ENCODE measurements around the gene RPTOR. TPM values are rescaled to one million over a fixed set of nuclear protein-coding genes. Genes with fewer than 3 reads are reported as not detected.

RPTOR gene
- total RNA-seq, 2 experiments from 2014 or later: 48.1 to 87.8 TPM

- ChIA-PET CTCF (ENCODE audit: unreplicated experiment) (no interaction called here), POLR2A (no interaction called here)
- no peak overlapping the region for H3K4me3 ChIP-seq (ENCODE audit: low read depth, low read length, poor library complexity, severe bottlenecking)
- no peak overlapping the region for H2AFZ ChIP-seq (ENCODE audit: low read length)
- intact Hi-C loops (cut with micrococcal nuclease; ENCODE audit: unreplicated experiment): no loop called here
- no peak for DNase-seq (ENCODE audit: low spot score)
- H3K4me1 ChIP-seq (ENCODE audit: insufficient read depth, low read length, poor library complexity, severe bottlenecking): no peaks in the 10 kb centered on the region
- no peaks in the 10 kb centered on the region for H4K20me1 ChIP-seq (ENCODE audit: insufficient read depth, low read length)
- H3K9me3 ChIP-seq (ENCODE audit: low read length): peaks cover 28% of the 10 kb centered on the region
- TF ChIP-seq EZH2phosphoT487 (IDR thresholded peaks at IDR 0.05; ENCODE audit: borderline replicate concordance, low read depth, low read length): no peak
- no peak for TF ChIP-seq CTCF (conservative IDR thresholded peaks at IDR 0.05; ENCODE audit: low read length)
- no TSS peak for BruUV-seq (replicated peaks)
- no peak overlapping the region for H3K27ac ChIP-seq (ENCODE audit: low read depth, low read length, poor library complexity, severe bottlenecking)
- no peak overlapping the region for H3K4me2 ChIP-seq (ENCODE audit: low read length)
- no peaks in the 10 kb centered on the region for H3K79me2 ChIP-seq (ENCODE audit: insufficient read depth, low read depth, low read length)
- H3K9me2 ChIP-seq (ENCODE audit: insufficient read depth, low read length): no peaks in the 10 kb centered on the region
- peaks cover 81% of the 10 kb centered on the region for H3K36me3 ChIP-seq (ENCODE audit: insufficient read depth, low read length)
These were observed 367.8 kb downstream of the RPTOR start for GRCh38 chr17:80912476-80912875.

- intact Hi-C loops (cut with micrococcal nuclease; ENCODE audit: unreplicated experiment): no loop called here
- Histone ChIP-seq H3K4me1 (ENCODE audit: insufficient read depth, low read length, poor library complexity, severe bottlenecking) (no peaks in the 10 kb centered on the region), H3K4me2 (ENCODE audit: low read length) (no peak overlapping the region), H2AFZ (ENCODE audit: low read length) (no peak overlapping the region), H3K27ac (ENCODE audit: low read depth, low read length, poor library complexity, severe bottlenecking) (no peak overlapping the region), H3K36me3 (ENCODE audit: insufficient read depth, low read length) (peaks cover 84% of the 10 kb centered on the region), H3K9me3 (ENCODE audit: low read length) (peaks cover 28% of the 10 kb centered on the region), H3K4me3 (ENCODE audit: low read depth, low read length, poor library complexity, severe bottlenecking) (no peak overlapping the region), H3K9me2 (ENCODE audit: insufficient read depth, low read length) (no peaks in the 10 kb centered on the region), H4K20me1 (ENCODE audit: insufficient read depth, low read length) (no peaks in the 10 kb centered on the region), H3K79me2 (ENCODE audit: insufficient read depth, low read depth, low read length) (no peaks in the 10 kb centered on the region)
- ChIA-PET POLR2A (interaction anchor here (0.5 kb wide), 1 partner anchor 694 kb away, joined by 5 read pairs; the partner anchor contains the start of gene SLC26A11), CTCF (ENCODE audit: unreplicated experiment) (no interaction called here)
- no TSS peak for BruUV-seq (replicated peaks)
- no peak for TF ChIP-seq CTCF (conservative IDR thresholded peaks at IDR 0.05; ENCODE audit: low read length)
- TF ChIP-seq EZH2phosphoT487 (IDR thresholded peaks at IDR 0.05; ENCODE audit: borderline replicate concordance, low read depth, low read length): no peak
- no peak for DNase-seq (ENCODE audit: low spot score)
These were observed 369.5 kb downstream of the RPTOR start for GRCh38 chr17:80913928-80914821.

- Histone ChIP-seq H4K20me1 (ENCODE audit: insufficient read depth, low read length) (no peaks in the 10 kb centered on the region), H3K79me2 (ENCODE audit: insufficient read depth, low read depth, low read length) (no peaks in the 10 kb centered on the region), H3K27ac (ENCODE audit: low read depth, low read length, poor library complexity, severe bottlenecking) (no peak overlapping the region), H2AFZ (ENCODE audit: low read length) (no peak overlapping the region), H3K9me2 (ENCODE audit: insufficient read depth, low read length) (no peaks in the 10 kb centered on the region), H3K36me3 (ENCODE audit: insufficient read depth, low read length) (peaks cover 64% of the 10 kb centered on the region), H3K9me3 (ENCODE audit: low read length) (peaks cover 28% of the 10 kb centered on the region), H3K4me3 (ENCODE audit: low read depth, low read length, poor library complexity, severe bottlenecking) (no peak overlapping the region), H3K4me2 (ENCODE audit: low read length) (no peak overlapping the region), H3K4me1 (ENCODE audit: insufficient read depth, low read length, poor library complexity, severe bottlenecking) (no peaks in the 10 kb centered on the region)
- intact Hi-C loops (cut with micrococcal nuclease; ENCODE audit: unreplicated experiment): no loop called here
- DNase-seq (ENCODE audit: low spot score): no peak
- POLR2A ChIA-PET: no interaction called here
- BruUV-seq (replicated peaks): no TSS peak
- TF ChIP-seq CTCF (conservative IDR thresholded peaks at IDR 0.05; ENCODE audit: low read length): no peak
- TF ChIP-seq EZH2phosphoT487 (IDR thresholded peaks at IDR 0.05; ENCODE audit: borderline replicate concordance, low read depth, low read length): no peak
- CTCF ChIA-PET (ENCODE audit: unreplicated experiment): interaction anchor here (0.6 kb wide), 1 partner anchor 104 kb away, joined by 3 read pairs; no protein-coding TSS in a partner anchor
These were observed 371.6 kb downstream of the RPTOR start for GRCh38 chr17:80916246-80916645.

Data from OCI-LY7 (cell line).